Measurements from ENCODE around the gene LSM4.
A peak's percentile ranks its signal among the peaks of the same experiment; 100 is the strongest.

DNA sequence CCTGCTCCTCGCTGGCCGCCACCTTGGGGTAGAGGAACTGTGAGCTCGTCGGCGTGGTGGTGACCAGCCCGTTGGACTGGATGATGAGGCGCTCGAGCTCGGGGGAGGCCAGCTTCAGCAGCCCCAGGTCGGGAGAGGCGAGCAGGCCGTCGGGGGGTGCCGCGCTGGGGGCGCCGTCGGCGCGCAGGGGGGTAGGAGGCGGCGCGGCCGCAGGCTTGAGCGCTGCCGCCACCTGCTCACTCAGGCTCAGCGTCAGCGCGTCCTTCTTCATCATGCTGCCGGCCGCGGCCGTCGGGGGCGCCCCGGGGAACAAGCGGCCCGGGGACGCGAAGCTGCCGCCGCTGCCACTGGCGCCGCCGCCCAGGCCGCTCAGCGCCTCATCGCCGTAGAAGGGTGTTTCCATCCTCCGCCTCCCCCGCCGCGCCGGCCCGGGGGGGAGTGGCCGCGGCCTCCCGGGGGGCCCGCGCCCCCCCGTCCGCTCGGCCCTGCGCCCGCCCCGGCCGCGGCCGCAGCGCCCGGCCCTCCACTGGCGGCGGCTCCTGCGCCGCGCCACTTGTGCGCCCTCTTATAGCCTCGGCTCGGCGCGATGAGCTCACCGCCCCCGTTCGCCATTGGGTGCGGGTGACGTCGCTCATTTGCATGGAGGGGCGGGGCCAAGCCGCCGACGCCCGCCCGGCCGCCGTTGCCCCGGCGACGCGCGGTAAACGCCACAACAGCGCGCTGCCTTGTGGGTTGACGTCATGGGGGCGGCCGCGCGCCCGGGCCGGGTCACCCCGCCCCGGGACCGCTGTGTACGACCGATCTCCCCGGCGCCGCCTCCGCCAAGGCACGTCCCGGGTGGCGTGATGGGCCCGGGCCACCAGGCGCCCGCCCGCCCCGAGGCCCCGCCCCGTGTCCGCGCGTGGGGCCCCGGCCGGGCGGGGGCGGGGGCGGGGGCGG lies 41.5 kb downstream of the LSM4 start, which contains the start of gene JUND:
- TF ChIP-seq, protein P1, sequence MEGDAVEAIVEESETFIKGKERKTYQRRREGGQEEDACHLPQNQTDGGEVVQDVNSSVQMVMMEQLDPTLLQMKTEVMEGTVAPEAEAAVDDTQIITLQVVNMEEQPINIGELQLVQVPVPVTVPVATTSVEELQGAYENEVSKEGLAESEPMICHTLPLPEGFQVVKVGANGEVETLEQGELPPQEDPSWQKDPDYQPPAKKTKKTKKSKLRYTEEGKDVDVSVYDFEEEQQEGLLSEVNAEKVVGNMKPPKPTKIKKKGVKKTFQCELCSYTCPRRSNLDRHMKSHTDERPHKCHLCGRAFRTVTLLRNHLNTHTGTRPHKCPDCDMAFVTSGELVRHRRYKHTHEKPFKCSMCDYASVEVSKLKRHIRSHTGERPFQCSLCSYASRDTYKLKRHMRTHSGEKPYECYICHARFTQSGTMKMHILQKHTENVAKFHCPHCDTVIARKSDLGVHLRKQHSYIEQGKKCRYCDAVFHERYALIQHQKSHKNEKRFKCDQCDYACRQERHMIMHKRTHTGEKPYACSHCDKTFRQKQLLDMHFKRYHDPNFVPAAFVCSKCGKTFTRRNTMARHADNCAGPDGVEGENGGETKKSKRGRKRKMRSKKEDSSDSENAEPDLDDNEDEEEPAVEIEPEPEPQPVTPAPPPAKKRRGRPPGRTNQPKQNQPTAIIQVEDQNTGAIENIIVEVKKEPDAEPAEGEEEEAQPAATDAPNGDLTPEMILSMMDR (IDR thresholded peaks at IDR 0.05) = peak; percentile 35
- TF ChIP-seq EZH2 (IDR thresholded peaks at IDR 0.05) = no peak
- TF ChIP-seq EZH2phosphoT487 (IDR thresholded peaks at IDR 0.05) = no peak

All from neural progenitor cell (in vitro differentiated cells).